ENCODE data around the gene GRHL1. TPM values are rescaled to one million over a fixed set of nuclear protein-coding genes. Genes with fewer than 3 reads are reported as not detected.

GRHL1 gene
- total and polyA plus RNA-seq, 2 donors (not counting 3 experiments of a cell fraction or from before 2014, with no cell fraction given), result 0.37 to 1.1 TPM

DNA sequence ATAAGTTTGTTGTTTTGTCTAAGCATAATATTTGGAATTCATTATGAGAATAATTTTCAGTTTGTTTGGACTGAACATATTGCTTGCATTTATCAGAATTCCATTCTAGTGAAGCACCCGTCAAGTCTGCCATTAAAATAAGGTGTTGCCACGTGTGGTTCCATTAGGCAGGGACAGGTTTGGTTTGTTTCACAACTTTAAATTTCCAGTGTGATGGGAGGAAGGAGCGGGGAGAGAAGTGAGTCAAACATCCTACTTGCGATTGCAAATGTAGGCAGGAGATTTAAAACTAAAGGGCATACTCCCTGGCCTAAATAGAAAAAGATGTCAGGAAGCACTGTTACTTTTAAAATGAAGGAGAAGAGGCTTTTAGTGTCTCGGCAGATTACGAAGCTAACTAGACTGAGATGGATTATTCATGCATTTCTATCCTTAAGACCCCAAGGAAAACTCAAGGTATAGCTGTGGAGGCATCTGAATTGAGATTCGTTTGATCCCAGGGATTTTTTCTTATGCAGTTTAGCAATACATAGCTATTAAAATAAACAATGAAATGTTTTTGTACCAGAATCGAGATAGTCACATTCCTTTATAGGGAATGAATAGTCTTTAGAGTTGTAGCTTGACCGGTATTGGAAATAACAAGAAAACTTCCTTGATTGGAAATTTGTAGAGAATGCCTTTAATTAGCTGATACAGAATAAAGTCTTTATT lies 19.8 kb downstream of the GRHL1 start:
- Histone ChIP-seq H3K4me1 (ENCODE audit: control insufficient read depth, extremely low read depth, insufficient read depth, low read length) (peaks cover 32% of the 10 kb centered on the region), H3K36me3 (ENCODE audit: control insufficient read depth in 2 of 2, extremely low read depth in 1 of 2, insufficient read depth in 2 of 2, low read length in 2 of 2) (no peaks in the 10 kb centered on the region), H3K27ac (ENCODE audit: insufficient read depth, low read depth, low read length) (no peak overlapping the region), H2AFZ (ENCODE audit: low read depth, low read length) (no peak overlapping the region), H3K9me1 (replicated peaks; ENCODE audit: control insufficient read depth, extremely low read depth, insufficient read depth, low read length) (no peaks in the 10 kb centered on the region), H3K79me2 (ENCODE audit: control insufficient read depth, insufficient read depth, low read length) (no peaks in the 10 kb centered on the region), H3K27me3 (ENCODE audit: control insufficient read depth in 2 of 2, insufficient read depth in 2 of 2, low read length in 2 of 2) (no peaks in the 10 kb centered on the region), H3K9me3 (replicated peaks; ENCODE audit: control insufficient read depth, insufficient read depth, low read length) (no peaks in the 10 kb centered on the region), H3K4me2 (ENCODE audit: insufficient read depth, low read length) (no peak overlapping the region), H4K20me1 (replicated peaks; ENCODE audit: control insufficient read depth, extremely low read depth, insufficient read depth, low read length) (no peaks in the 10 kb centered on the region), H3K4me3 (replicated peaks in 1 of 3; ENCODE audit: insufficient read depth in 1 of 3, low read depth in 1 of 3, low read length in 3 of 3) (no peak overlapping the region), H3K9ac (replicated peaks; ENCODE audit: extremely low read depth, insufficient read depth, low read length) (no peak overlapping the region)
- dilution Hi-C loops (cut with MboI; ENCODE audit: extremely low pct_ligation_motif_present, low sequenced_read_pairs), result loop anchor here (25.0 kb wide), 1 partner anchor 159 kb away; no protein-coding TSS in a partner anchor
- peak; percentile 42 for FAIRE-seq
- CTCF ChIA-PET, result interaction anchor here (0.7 to 1.9 kb wide), 10 partner anchors 9 to 201 kb away, joined by 3 to 19 read pairs (median 3); no protein-coding TSS in a partner anchor
- no peak for DNase-seq (ENCODE audit: low read depth, low spot score)
- no TSS peak for BruUV-seq (replicated peaks)
- TF ChIP-seq GATA2 (IDR thresholded peaks at IDR 0.05; ENCODE audit: insufficient read depth, insufficient read length, low read depth, low read length) (no peak), POLR2A (IDR thresholded peaks at IDR 0.05; ENCODE audit: low read depth, low read length) (no peak), FOS (IDR thresholded peaks at IDR 0.05; ENCODE audit: borderline replicate concordance, insufficient read depth, low read length) (no peak), POLR2AphosphoS5 (IDR thresholded peaks at IDR 0.05; ENCODE audit: insufficient read depth, low read depth, low read length) (no peak), JUN (IDR thresholded peaks at IDR 0.05; ENCODE audit: borderline replicate concordance, insufficient read depth, insufficient read length, low read depth) (no peak), EZH2 (IDR thresholded peaks at IDR 0.05; ENCODE audit: borderline replicate concordance, low read depth, low read length, severe bottlenecking) (no peak), MYC (IDR thresholded peaks at IDR 0.05; ENCODE audit: low read depth, low read length) (no peak)
- TF ChIP-seq, protein P1, sequence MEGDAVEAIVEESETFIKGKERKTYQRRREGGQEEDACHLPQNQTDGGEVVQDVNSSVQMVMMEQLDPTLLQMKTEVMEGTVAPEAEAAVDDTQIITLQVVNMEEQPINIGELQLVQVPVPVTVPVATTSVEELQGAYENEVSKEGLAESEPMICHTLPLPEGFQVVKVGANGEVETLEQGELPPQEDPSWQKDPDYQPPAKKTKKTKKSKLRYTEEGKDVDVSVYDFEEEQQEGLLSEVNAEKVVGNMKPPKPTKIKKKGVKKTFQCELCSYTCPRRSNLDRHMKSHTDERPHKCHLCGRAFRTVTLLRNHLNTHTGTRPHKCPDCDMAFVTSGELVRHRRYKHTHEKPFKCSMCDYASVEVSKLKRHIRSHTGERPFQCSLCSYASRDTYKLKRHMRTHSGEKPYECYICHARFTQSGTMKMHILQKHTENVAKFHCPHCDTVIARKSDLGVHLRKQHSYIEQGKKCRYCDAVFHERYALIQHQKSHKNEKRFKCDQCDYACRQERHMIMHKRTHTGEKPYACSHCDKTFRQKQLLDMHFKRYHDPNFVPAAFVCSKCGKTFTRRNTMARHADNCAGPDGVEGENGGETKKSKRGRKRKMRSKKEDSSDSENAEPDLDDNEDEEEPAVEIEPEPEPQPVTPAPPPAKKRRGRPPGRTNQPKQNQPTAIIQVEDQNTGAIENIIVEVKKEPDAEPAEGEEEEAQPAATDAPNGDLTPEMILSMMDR (IDR thresholded peaks at IDR 0.05; ENCODE audit: extremely low read depth in 1 of 2, insufficient read depth in 1 of 2, low read depth in 1 of 2, low read length in 2 of 2), result no peak
- TF ChIP-seq, protein P2, sequence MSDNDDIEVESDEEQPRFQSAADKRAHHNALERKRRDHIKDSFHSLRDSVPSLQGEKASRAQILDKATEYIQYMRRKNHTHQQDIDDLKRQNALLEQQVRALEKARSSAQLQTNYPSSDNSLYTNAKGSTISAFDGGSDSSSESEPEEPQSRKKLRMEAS (IDR thresholded peaks at IDR 0.05; ENCODE audit: insufficient read depth, insufficient read length), result no peak
- intact Hi-C loops (cut with micrococcal nuclease), result no loop called here
- POLR2A ChIA-PET, result no interaction called here

Measured in endothelial cell of umbilical vein (primary cell).